Neutrophil (primary cell): Measurements from ENCODE around the gene ANKRD52.
"Not testable (repeated sequence)": the region's sequence is repeated elsewhere in the genome, so short reads cannot be mapped to it uniquely, and the experiment has no call there.

Experiments
- H3K27ac ChIP-seq: fragments of 200-600 bp; sonication (generic); 2 replicates; pipeline ENCODE4 v1.5.1; 2016; ENCODE audit warnings: mild to moderate bottlenecking, moderate library complexity
- H3K27me3 ChIP-seq: fragments of 200-600 bp; sonication (generic); 2 replicates; pipeline ENCODE4 v1.6.0; 2016; ENCODE audit warnings: mild to moderate bottlenecking
- H3K36me3 ChIP-seq: fragments of 200-600 bp; sonication (generic); 2 replicates; pipeline ENCODE4 v1.5.1; 2017
- H3K4me1 ChIP-seq, 2 experiments: fragments of 200-600 bp in 1 of 2; sonication (generic) in 1 of 2; 1 replicate in 1 of 2; 2 replicates in 1 of 2; pipeline versions ENCODE4 v1.5.1 to v1.6.1; 2013 to 2016; ENCODE audit warnings: low read depth in 1 of 2, low read length in 1 of 2, mild to moderate bottlenecking in 1 of 2, moderate library complexity in 1 of 2; ENCODE audit not compliant: control insufficient read depth in 1 of 2, insufficient read depth in 1 of 2
- H3K4me3 ChIP-seq, 2 experiments: fragments of 200-600 bp in 1 of 2; sonication (generic) in 1 of 2; 1 replicate in 1 of 2; 2 replicates in 1 of 2; pipeline ENCODE4 v1.5.1; 2013 to 2016; ENCODE audit warnings: low read depth in 1 of 2, low read length in 1 of 2, mild to moderate bottlenecking in 1 of 2, moderate library complexity in 1 of 2
- H3K9me3 ChIP-seq: fragments of 200-600 bp; sonication (generic); 2 replicates; pipeline ENCODE4 v1.5.1; 2016
- TF ChIP-seq, protein P1 (sequence below): fragments of 200-600 bp; sonication (generic); IDR thresholded peaks from 2 replicates; pipeline ENCODE4 v1.5.1; 2016; ENCODE audit warnings: antibody characterized with exemption

The ANKRD52 gene

DNA sequence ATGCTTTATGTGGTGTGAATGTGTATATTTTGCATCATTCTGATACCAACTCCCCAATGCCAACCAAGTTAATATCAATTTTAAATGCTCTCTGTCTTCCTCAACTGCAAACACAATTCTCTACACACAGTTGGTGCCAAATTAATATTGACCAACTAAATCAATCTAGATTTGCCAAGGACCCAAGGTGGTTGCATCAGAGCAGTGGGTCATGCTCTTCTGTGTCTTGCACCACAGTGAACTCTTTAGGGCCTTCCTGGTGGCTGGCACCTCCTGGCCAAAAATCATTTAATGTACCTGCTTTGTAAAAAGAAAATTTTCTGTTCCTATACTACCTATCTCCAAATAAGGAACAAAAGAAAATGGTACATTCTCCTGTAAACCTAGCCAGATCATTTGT, 22.7 kb upstream of the ANKRD52 start:
- Histone ChIP-seq H3K27me3 (no peaks in the 10 kb centered on the region), H3K4me3 (no peak overlapping the region), H3K27ac (peak overlapping the region; percentile 16), H3K9me3 (no peaks in the 10 kb centered on the region), H3K4me1 (peaks cover 0 to 6% of the 10 kb centered on the region in 2 experiments), H3K36me3 (peaks cover 91% of the 10 kb centered on the region)
- TF ChIP-seq, protein P1, sequence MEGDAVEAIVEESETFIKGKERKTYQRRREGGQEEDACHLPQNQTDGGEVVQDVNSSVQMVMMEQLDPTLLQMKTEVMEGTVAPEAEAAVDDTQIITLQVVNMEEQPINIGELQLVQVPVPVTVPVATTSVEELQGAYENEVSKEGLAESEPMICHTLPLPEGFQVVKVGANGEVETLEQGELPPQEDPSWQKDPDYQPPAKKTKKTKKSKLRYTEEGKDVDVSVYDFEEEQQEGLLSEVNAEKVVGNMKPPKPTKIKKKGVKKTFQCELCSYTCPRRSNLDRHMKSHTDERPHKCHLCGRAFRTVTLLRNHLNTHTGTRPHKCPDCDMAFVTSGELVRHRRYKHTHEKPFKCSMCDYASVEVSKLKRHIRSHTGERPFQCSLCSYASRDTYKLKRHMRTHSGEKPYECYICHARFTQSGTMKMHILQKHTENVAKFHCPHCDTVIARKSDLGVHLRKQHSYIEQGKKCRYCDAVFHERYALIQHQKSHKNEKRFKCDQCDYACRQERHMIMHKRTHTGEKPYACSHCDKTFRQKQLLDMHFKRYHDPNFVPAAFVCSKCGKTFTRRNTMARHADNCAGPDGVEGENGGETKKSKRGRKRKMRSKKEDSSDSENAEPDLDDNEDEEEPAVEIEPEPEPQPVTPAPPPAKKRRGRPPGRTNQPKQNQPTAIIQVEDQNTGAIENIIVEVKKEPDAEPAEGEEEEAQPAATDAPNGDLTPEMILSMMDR = no peak

DNA sequence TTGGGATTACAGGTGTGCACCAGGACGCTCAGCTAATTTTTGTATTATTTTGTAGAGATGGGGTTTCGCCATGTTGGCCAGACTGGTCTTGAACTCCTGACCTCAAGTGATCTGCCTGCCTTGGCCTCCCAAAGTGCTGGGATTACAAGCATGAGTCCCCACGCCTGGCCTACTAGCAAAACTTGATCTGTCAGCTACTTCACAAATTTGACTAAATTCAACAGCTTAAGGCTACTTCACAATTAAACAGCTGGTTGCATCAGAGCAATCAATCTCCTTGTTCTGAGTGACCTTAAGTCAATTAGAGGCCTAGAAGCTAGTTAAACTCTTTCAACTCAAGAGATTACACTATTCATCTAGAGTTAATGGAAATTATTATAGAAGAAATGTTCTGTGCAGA, 20.7 kb upstream of the ANKRD52 start:
- TF ChIP-seq, protein P1 = no peak
- Histone ChIP-seq H3K4me1 (no peaks in the 10 kb centered on the region), H3K27me3 (no peaks in the 10 kb centered on the region), H3K9me3 (no peaks in the 10 kb centered on the region), H3K4me3 (no peak overlapping the region), H3K27ac (no peak overlapping the region), H3K36me3 (peaks cover 99% of the 10 kb centered on the region)

GRCh38 chr12:56274299-56274698, 16.1 kb upstream of the ANKRD52 start:
- H3K27me3 ChIP-seq = no peaks in the 10 kb centered on the region
- H3K4me1 ChIP-seq = no peaks in the 10 kb centered on the region
- H3K36me3 ChIP-seq = peaks cover 94% of the 10 kb centered on the region
- H3K9me3 ChIP-seq = no peaks in the 10 kb centered on the region
- H3K27ac ChIP-seq = peak overlapping the region; percentile 48
- TF ChIP-seq, protein P1 = no peak
- no peak overlapping the region for H3K4me3 ChIP-seq

DNA sequence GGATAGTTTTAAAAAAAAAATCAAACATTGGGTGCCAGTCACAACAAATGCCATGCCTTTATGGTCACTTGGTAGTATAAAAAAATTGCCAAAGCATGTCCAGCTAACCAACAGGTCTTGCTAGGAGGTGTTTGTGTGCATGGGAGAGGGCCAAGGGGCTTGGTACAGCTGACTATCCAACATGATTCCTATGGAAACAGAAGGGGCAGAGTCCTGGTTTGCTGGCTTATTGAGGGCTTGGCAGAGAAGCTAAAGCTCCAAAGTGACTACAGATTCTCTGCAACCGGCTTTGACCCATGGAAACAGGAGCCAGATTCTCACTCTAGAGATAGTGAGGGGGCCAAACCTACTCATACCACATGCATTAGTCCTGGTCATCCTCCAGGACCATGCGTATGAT, 14.3 kb upstream of the ANKRD52 start:
- H3K27me3 ChIP-seq, H3K4me1 ChIP-seq, H3K4me3 ChIP-seq, H3K9me3 ChIP-seq, H3K27ac ChIP-seq: not testable (repeated sequence)
- H3K36me3 ChIP-seq = peaks cover 76% of the 10 kb centered on the region

- Histone ChIP-seq H3K27me3 (no peaks in the 10 kb centered on the region), H3K27ac (no peak overlapping the region), H3K9me3 (no peaks in the 10 kb centered on the region), H3K36me3 (peaks cover 63% of the 10 kb centered on the region), H3K4me1 (peaks cover 12 to 16% of the 10 kb centered on the region in 2 experiments), H3K4me3 (no peak overlapping the region)
- TF ChIP-seq, protein P1 = no peak
Observed at GRCh38 chr12:56271031-56271430, 12.8 kb upstream of the ANKRD52 start.

GRCh38 chr12:56267443-56268071, 9.4 kb upstream of the ANKRD52 start:
- Histone ChIP-seq H3K4me3 (peak overlapping the region; percentile 79 to 80), H3K9me3 (no peaks in the 10 kb centered on the region), H3K27me3 (no peaks in the 10 kb centered on the region), H3K36me3 (peaks cover 28% of the 10 kb centered on the region), H3K4me1 (peaks cover 17 to 19% of the 10 kb centered on the region in 2 experiments), H3K27ac (peak overlapping the region; percentile 89)
- TF ChIP-seq, protein P1 = no peak
